ENCODE data around the gene APCDD1. TPM values are rescaled to one million over a fixed set of nuclear protein-coding genes. Genes with fewer than 3 reads are reported as not detected.

Gene APCDD1
- total and polyA plus RNA-seq, 2 of the 13 experiments (the other 11 are each of a cell fraction or from before 2014, with no cell fraction given) = 2.1 to 8.6 TPM

- TF ChIP-seq SRY (CRISPR knock-in tag; IDR thresholded peaks at IDR 0.05) = no peak
- peak; percentile 43; the same call in 1 of the 2 replicates for TF ChIP-seq ZSCAN21 (CRISPR knock-in tag; IDR thresholded peaks at IDR 0.05; ENCODE audit: borderline replicate concordance)
- peak; percentile 63; the same call in 1 of the 2 replicates for TF ChIP-seq ZFY (CRISPR knock-in tag; IDR thresholded peaks at IDR 0.05)
- TF ChIP-seq ZBED4 (CRISPR knock-in tag; IDR thresholded peaks at IDR 0.05; ENCODE audit: borderline replicate concordance) = no peak
- TF ChIP-seq MLXIP (CRISPR knock-in tag; IDR thresholded peaks at IDR 0.05; ENCODE audit: borderline replicate concordance) = no peak
- 0 out of 2 replicates have a peak, but pooled peaks have one; percentile 23 for TF ChIP-seq ZNF563 (CRISPR knock-in tag; IDR thresholded peaks at IDR 0.05)
- no peak for TF ChIP-seq ZBTB14 (CRISPR knock-in tag; IDR thresholded peaks at IDR 0.05)
- TF ChIP-seq ZNF484 (CRISPR knock-in tag; IDR thresholded peaks at IDR 0.05; ENCODE audit: borderline replicate concordance, low read depth) = no peak
- TF ChIP-seq TEAD2 (CRISPR knock-in tag; IDR thresholded peaks at IDR 0.05) = no peak
- TF ChIP-seq MEF2D (CRISPR knock-in tag; IDR thresholded peaks at IDR 0.05) = 0 out of 2 replicates have a peak, but pooled peaks have one; percentile 67
- 0 out of 2 replicates have a peak, but pooled peaks have one; percentile 36 for TF ChIP-seq ZNF232 (CRISPR knock-in tag; IDR thresholded peaks at IDR 0.05; ENCODE audit: borderline replicate concordance)
- no peak for TF ChIP-seq RFX3 (CRISPR knock-in tag; IDR thresholded peaks at IDR 0.05)
- TF ChIP-seq ZNF780A (CRISPR knock-in tag; IDR thresholded peaks at IDR 0.05) = peak; percentile 75; the same call in 1 of the 2 replicates
- TF ChIP-seq ZNF614 (CRISPR knock-in tag; IDR thresholded peaks at IDR 0.05; ENCODE audit: borderline replicate concordance) = peak; percentile 68; the same call in 1 of the 2 replicates
- peak; percentile 33 for TF ChIP-seq PHF5A (CRISPR knock-in tag; IDR thresholded peaks at IDR 0.05; ENCODE audit: low read depth, unreplicated experiment)
- TF ChIP-seq CREB1 (IDR thresholded peaks at IDR 0.05) = peak; percentile 53; the same call in 1 of the 2 replicates
- peak; percentile 81 for TF ChIP-seq CREB1 (CRISPR knock-in tag; IDR thresholded peaks at IDR 0.05)
- no peak for TF ChIP-seq SNAPC2 (CRISPR knock-in tag; IDR thresholded peaks at IDR 0.05)
- peak; percentile 27; the same call in 1 of the 2 replicates for TF ChIP-seq NR2F6 (IDR thresholded peaks at IDR 0.05)
- TF ChIP-seq NR2F6 (CRISPR knock-in tag; IDR thresholded peaks at IDR 0.05) = 0 out of 2 replicates have a peak, but pooled peaks have one; percentile 36
- no peak for TF ChIP-seq ZNF24 (IDR thresholded peaks at IDR 0.05)
- peak; percentile 33; the same call in 1 of the 2 replicates for TF ChIP-seq MXD1 (CRISPR knock-in tag; IDR thresholded peaks at IDR 0.05)
These were observed 71.5 kb downstream of the APCDD1 start, which contains the start of gene NAPG (continued) for GRCh38 chr18:10525697-10526560.

All from HepG2 (cell line).